Central memory CD8-positive, alpha-beta T cell (primary cell): ENCODE measurements around the gene SMIM5.

Source experiments
- ATAC-seq: fragments of 150-1000 bp; cut with Tn5 transposase; replicated peaks from 2 replicates; pipeline ENCODE4 v1.10.0; 2022; ENCODE audit warnings: mild to moderate bottlenecking, moderate FRiP score, moderate number of reproducible peaks; ENCODE audit not compliant: poor library complexity, severe bottlenecking; ENCODE audit errors: extremely low read depth
- DNase-seq, 2 donors: peaks; one replicate each; pipeline ENCODE4 v3.0.0; 2021; ENCODE audit warnings: low spot score in 2 of 2
- H3K27ac Mint-ChIP-seq: one replicate; pipeline ENCODE4 v1.8.0; 2022; ENCODE audit warnings: low read depth, mild to moderate bottlenecking, moderate library complexity, mixed read lengths
- H3K27me3 Mint-ChIP-seq: one replicate; pipeline ENCODE4 v1.8.0; 2022; ENCODE audit warnings: mixed read lengths
- H3K36me3 Mint-ChIP-seq: one replicate; pipeline ENCODE4 v1.8.0; 2022; ENCODE audit warnings: mild to moderate bottlenecking, moderate library complexity, mixed read lengths; ENCODE audit not compliant: insufficient read depth
- H3K4me1 Mint-ChIP-seq: one replicate; pipeline ENCODE4 v1.8.0; 2022; ENCODE audit warnings: mixed read lengths
- H3K4me3 Mint-ChIP-seq: one replicate; pipeline ENCODE4 v1.8.0; 2022; ENCODE audit warnings: mild to moderate bottlenecking, moderate library complexity, mixed read lengths
- H3K9me3 Mint-ChIP-seq: one replicate; pipeline ENCODE4 v1.8.0; 2022; ENCODE audit warnings: mixed read lengths

Gene SMIM5

DNA sequence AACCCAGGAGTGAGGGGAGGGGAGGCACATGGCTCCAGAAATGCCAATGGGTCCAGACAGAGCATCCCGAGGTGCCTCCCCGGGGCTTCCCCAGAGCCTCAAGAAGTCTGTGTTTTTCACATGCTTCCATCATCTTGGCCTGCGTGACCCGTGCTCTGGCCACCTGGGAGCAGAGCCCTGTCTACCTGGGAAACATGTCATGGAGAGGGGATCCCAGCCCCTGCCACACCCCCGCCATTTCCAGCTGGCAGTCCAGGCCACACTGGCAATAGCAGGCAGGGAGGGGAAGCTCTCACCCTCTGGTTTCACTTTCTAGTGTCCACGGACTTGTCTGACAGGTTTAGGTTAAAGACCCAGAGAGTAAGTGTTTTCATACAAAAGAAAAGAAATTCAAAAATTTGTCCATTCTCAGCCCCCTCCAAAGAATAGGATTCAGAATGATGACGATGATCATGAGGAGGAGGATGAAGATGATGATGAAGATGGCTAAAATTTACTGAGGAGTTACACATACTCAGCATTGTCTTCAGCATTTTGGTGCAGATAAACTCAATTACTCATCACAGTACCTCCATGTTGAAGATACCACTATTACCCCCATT, 9.0 kb downstream of the SMIM5 start:
- H3K4me3 Mint-ChIP-seq, result no peak overlapping the region
- no peaks in the 10 kb centered on the region for H3K36me3 Mint-ChIP-seq
- no peaks in the 10 kb centered on the region for H3K4me1 Mint-ChIP-seq
- no peak overlapping the region for H3K27ac Mint-ChIP-seq
- H3K27me3 Mint-ChIP-seq, result no peaks in the 10 kb centered on the region
- no peak for DNase-seq
- H3K9me3 Mint-ChIP-seq, result no peaks in the 10 kb centered on the region
- ATAC-seq, result no peak

DNA sequence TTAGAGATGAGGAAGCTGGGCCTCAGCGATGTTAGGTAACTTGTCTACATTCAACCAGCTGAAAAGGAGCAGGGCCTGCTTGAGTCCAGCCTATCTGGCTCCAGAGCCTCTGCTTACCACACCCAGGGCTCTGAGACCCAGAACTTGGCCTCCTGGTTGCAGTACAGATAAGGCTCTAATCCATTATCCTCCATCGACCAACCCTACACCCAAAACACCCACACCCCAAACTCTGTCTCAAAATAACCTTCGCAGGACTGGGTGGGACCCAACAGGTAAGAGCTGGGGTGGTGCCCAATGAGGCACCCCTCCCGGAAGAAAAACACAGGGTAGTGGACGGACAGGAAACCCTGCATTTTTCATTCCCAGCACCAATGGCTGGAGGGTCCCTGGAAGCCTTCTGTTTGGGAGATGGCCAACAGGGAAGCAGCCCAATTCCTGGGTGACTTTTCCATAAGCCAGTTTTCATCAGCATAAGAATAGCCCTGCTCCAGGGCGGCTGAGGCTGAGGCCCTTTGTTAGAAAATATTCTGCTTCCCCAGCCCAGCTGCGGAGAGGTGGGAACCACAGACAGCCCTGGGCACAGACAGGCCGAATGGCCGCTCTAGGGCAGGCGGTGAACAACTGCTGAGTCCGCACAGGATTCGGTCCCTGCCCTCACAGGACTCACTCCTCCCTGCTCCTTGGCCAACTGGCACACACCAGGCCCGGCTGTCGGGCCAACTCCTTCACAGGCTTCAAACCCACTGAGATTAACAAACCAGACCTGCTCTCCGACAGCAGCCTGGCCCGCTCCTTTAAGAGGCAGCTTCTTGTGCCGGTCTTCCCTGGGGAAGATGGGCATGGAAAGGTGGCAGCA, 9.8 kb downstream of the SMIM5 start:
- H3K36me3 Mint-ChIP-seq, result no peaks in the 10 kb centered on the region
- H3K4me3 Mint-ChIP-seq, result no peak overlapping the region
- DNase-seq, result no peak
- no peaks in the 10 kb centered on the region for H3K9me3 Mint-ChIP-seq
- no peak for ATAC-seq
- no peak overlapping the region for H3K27ac Mint-ChIP-seq
- H3K27me3 Mint-ChIP-seq, result no peaks in the 10 kb centered on the region
- no peaks in the 10 kb centered on the region for H3K4me1 Mint-ChIP-seq

DNA sequence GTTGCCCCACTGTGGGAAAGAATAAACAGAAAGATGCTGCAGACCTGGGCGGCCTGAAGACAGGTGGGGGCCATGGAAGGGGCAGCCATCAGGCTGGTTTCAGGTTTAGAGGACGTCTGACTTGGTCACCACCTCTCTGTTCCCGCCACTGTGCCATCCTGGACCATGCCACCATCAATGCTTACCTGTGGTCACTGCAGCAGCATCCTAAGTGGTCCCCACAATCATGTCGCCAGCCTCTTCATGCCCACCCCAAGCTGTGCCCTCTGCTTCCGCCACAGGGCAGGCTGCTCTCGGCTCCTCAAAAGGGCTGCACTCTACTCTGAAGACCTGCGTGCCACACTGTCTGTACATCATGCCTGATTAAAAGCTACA, 10.4 kb downstream of the SMIM5 start:
- Mint-ChIP-seq H3K36me3 (no peaks in the 10 kb centered on the region), H3K27ac (no peak overlapping the region), H3K27me3 (no peaks in the 10 kb centered on the region), H3K4me3 (no peak overlapping the region), H3K4me1 (no peaks in the 10 kb centered on the region), H3K9me3 (no peaks in the 10 kb centered on the region)
- DNase-seq (no peak), ATAC-seq (no peak)

DNA sequence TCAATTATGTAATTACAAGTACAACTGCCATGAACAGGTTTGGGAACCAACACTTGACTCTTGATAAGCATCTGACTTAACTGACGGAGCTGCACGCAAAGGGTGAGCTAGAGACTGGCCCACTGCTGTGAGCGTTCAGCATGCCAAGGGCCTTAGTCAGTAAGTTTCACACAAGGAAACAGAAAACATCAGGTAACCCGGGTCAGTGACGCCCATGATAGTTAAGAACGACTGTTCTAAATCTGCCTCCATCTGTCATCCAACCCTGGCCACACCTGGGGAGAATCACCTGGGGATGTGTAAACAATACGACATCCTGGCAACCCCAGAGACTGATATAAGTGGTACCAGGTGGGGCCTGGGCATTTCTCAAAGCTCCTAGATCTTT, 12.3 kb downstream of the SMIM5 start:
- H3K27me3 Mint-ChIP-seq, result no peaks in the 10 kb centered on the region
- H3K36me3 Mint-ChIP-seq, result no peaks in the 10 kb centered on the region
- H3K9me3 Mint-ChIP-seq, result no peaks in the 10 kb centered on the region
- no peak overlapping the region for H3K4me3 Mint-ChIP-seq
- no peak overlapping the region for H3K27ac Mint-ChIP-seq
- no peak for DNase-seq
- ATAC-seq, result no peak
- no peaks in the 10 kb centered on the region for H3K4me1 Mint-ChIP-seq

DNA sequence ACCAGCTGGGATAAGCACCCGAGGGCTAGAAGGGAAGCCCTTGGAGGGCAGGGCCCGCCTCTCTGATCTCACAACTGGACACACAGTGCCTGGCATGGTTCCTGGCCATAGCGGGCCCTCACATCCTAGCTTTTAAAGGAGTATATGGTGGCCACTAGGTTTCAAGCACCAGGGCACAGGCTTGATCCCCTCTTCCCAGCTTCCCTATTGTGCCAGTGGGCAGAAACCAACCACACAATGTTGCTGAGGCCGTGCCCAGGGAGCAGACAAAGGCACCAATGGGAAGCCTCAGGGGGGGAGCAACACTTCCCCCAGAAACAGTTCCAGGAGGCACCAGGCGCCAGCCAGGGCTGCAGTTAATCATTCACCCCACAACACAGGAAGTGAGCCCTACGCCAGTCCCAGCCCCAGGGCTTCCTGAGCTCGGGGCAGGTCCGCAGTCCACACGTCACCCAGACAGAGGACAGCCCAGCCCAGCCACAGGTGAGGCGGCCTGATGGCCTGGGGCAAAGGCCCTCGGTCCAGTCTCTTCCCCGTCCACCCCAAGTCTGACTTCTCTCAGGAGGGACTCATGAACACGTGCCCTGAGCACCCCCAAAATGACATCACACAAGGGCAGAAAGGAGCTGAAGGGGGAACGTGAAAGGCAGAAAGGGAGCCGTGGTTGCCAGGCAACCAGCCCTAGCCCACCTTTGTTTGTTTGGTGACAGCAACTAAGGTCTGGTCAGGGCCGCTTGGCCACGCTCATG, 12.8 kb downstream of the SMIM5 start:
- Mint-ChIP-seq H3K4me1 (no peaks in the 10 kb centered on the region), H3K27ac (peak overlapping the region; percentile 19), H3K9me3 (no peaks in the 10 kb centered on the region), H3K4me3 (no peak overlapping the region), H3K36me3 (no peaks in the 10 kb centered on the region), H3K27me3 (no peaks in the 10 kb centered on the region)
- ATAC-seq (peak; percentile 56), DNase-seq (no peak)

DNA sequence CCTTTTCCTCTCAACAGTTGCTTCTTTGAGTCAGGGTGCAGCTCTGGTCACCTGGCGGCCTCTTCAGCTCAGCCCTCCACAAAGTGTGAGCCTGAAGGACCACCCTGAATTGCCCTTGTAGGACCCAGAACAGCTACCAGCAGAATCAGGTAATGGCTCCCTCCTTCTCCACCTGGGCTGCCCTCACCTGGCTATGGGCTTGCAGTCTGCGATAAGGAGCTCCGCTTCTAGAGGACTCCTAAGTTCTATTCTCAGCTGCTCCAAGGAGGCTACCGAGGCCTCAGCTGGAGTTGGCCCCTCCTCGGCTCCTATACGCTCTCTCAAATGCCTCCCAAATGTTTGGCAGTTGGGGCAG, 13.4 kb downstream of the SMIM5 start:
- Mint-ChIP-seq H3K36me3 (no peaks in the 10 kb centered on the region), H3K9me3 (no peaks in the 10 kb centered on the region), H3K4me1 (no peaks in the 10 kb centered on the region), H3K27ac (peak overlapping the region; percentile 19), H3K27me3 (no peaks in the 10 kb centered on the region), H3K4me3 (no peak overlapping the region)
- DNase-seq (no peak), ATAC-seq (no peak)

DNA sequence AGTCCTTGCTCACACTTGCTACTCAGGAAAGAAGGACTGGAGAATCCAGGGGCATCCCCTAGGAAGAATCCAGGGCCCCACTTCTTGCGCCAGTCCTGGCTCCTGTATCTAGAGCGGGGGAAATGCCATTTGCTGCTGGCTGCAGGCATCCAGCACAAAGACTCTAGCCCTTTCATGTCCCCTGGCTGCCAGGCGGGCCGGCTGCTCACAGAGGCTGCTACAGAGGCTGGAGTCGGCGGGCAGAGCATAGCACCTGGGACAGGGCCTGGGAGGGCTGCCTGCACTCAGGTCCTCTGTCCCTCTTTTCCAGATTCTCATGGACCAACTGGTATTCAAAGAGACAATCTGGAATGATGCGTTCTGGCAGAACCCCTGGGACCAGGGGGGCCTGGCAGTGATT, 13.8 kb downstream of the SMIM5 start:
- DNase-seq, result no peak
- H3K36me3 Mint-ChIP-seq, result peaks cover 2% of the 10 kb centered on the region
- H3K4me3 Mint-ChIP-seq, result no peak overlapping the region
- ATAC-seq, result no peak
- no peaks in the 10 kb centered on the region for H3K4me1 Mint-ChIP-seq
- H3K27me3 Mint-ChIP-seq, result no peaks in the 10 kb centered on the region
- no peak overlapping the region for H3K27ac Mint-ChIP-seq
- no peaks in the 10 kb centered on the region for H3K9me3 Mint-ChIP-seq

DNA sequence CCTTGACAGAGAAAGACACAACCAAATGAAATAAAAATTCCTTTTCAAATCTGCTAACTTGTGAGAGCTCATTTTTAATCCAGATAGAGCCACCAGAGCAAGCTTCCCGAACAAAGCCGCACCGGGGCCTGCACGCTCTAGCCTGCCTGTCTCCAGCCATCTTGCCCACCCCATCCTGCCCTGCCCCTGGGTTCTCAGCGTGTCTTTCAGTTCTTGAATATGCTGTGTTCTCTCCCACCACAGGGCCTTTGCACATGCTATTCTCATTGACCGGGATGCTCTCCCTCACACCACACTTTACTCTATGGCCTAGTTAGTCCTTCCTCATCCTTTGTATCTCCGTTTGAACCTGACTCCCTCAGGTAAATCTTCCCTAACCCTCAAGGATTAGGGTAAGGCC, 14.7 kb downstream of the SMIM5 start:
- Mint-ChIP-seq H3K36me3 (peaks cover 2% of the 10 kb centered on the region), H3K4me3 (no peak overlapping the region), H3K27me3 (no peaks in the 10 kb centered on the region), H3K9me3 (no peaks in the 10 kb centered on the region), H3K27ac (no peak overlapping the region), H3K4me1 (peaks cover 4% of the 10 kb centered on the region)
- ATAC-seq (no peak), DNase-seq (no peak)

DNA sequence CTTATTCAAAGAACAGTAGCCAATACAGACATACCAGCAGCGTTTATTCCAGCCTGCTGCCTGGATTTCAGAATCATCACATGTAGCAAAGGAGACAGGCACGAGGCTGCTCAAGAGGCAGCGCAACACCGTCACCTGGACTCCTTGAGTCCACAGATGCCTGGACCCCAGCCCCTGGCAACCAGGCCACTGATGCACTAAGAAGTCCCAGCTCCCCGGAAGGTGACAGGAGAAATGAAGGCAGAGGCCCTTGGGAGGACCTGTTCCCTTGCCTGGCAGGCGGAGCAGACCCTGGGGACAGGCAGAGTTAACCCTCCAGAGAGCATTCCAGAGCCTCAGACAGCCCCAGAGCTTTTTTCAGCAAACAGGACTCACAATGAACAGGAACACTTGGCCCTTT, 16.5 kb downstream of the SMIM5 start:
- DNase-seq, result no peak
- no peak overlapping the region for H3K4me3 Mint-ChIP-seq
- peaks cover 5% of the 10 kb centered on the region for H3K4me1 Mint-ChIP-seq
- peaks cover 7% of the 10 kb centered on the region for H3K36me3 Mint-ChIP-seq
- H3K27ac Mint-ChIP-seq, result no peak overlapping the region
- H3K27me3 Mint-ChIP-seq, result no peaks in the 10 kb centered on the region
- H3K9me3 Mint-ChIP-seq, result no peaks in the 10 kb centered on the region
- no peak for ATAC-seq

DNA sequence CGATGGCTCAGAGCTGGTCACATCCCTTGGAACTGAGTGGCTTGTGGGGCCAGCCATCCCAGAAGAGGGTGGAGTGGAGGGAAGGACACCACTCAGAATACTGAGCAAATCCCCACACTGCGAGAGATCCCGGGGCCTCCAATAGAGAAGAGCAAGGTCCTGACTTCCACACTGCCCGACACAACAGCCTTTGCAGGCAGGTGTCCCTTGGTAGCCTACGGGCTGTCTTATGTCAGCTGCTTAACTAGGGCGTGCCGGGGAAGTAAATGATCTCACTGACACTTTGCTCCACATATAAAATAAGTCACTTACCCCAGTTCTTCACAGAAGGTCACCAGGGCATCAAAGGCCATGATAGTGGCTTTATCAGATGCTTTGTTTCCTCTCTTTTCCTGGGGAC, 17.6 kb downstream of the SMIM5 start:
- Mint-ChIP-seq H3K27ac (no peak overlapping the region), H3K9me3 (no peaks in the 10 kb centered on the region), H3K36me3 (peaks cover 7% of the 10 kb centered on the region), H3K4me1 (peaks cover 5% of the 10 kb centered on the region), H3K27me3 (no peaks in the 10 kb centered on the region), H3K4me3 (no peak overlapping the region)
- no peak for DNase-seq
- ATAC-seq, result no peak

DNA sequence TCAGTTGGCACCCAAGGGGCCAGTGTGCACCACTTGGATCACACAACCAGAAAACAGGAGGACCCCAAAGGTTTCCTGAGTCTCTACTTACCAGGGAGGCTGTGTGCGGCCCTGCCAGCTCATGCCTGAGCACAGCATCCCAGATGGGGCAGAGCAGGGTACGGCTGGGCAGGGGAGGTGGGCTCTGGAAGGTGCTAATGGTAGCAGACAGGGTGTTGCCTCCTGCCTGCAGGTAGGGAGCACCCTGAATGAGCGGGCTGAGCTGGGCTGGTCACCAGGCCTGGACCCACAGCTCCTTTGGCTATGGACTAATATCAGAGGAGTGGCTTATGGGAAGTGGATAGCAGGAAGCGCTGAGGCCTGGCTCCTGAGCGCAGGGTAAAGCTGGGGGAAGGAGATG, 19.1 kb downstream of the SMIM5 start:
- Mint-ChIP-seq H3K27ac (no peak overlapping the region), H3K27me3 (no peaks in the 10 kb centered on the region), H3K9me3 (no peaks in the 10 kb centered on the region), H3K4me1 (peaks cover 5% of the 10 kb centered on the region), H3K4me3 (no peak overlapping the region), H3K36me3 (peaks cover 9% of the 10 kb centered on the region)
- no peak for DNase-seq
- ATAC-seq, result no peak

DNA sequence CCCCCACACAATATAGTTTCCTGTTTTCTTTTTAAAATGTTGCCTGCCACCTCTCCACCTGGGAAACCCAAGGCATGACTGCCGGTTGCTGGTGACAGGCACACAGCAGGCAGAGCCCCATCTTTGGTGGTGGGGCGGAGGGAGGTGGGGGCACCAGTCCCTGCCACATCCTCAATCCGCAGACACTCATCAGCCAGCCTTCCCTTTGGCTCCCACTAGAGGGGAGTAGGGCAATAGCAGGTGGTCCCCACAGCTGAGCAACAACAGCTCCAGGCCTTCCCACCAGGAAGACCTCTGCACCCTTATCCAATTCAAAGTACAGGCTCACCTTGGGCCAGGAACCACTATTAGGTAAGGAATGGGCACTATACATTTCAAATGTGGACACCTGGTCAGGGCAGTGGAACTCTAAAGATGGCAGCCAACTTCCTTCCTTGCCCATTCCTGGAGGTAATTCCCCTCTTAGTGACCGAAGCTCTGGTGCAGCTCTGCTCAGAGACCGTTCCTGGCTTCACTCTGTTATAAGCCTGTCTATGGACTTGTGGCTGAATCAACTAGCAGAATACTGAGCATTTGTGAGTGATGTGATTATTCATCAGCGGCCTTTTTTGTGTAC, 19.8 kb downstream of the SMIM5 start:
- Mint-ChIP-seq H3K36me3 (peaks cover 10% of the 10 kb centered on the region), H3K4me3 (no peak overlapping the region), H3K9me3 (no peaks in the 10 kb centered on the region), H3K27ac (no peak overlapping the region), H3K4me1 (peaks cover 5% of the 10 kb centered on the region), H3K27me3 (no peaks in the 10 kb centered on the region)
- ATAC-seq, result peak; percentile 64
- DNase-seq, result no peak
